ENCODE data around the gene POU2F1. TPM values are rescaled to one million over a fixed set of nuclear protein-coding genes. Genes with fewer than 3 reads are reported as not detected.
A peak's percentile ranks its signal among the peaks of the same experiment; 100 is the strongest.

The POU2F1 gene
- total and polyA plus RNA-seq, 2 experiments from 2014 or later, result 38.8 to 66.1 TPM

DNA sequence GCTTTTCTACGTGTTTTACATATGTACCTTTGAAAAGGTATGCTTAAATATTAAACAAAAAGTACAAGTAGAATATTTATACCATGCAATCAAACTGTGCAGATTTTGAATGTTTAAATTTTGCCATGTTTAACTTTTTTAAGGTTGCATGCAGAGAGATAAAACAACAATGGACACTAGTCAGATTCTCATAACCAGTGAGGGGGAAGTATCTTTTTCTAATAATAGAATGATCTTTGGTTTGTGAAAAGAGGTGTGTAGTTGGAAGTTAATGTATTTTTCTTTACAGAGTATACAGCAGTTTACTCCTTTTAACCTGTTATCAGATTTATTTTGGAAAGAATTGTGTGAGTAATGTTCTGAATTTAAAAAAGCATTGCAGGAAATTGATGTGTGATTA is 27.1 kb downstream of the POU2F1 start (continued):
- TF ChIP-seq, protein P1, sequence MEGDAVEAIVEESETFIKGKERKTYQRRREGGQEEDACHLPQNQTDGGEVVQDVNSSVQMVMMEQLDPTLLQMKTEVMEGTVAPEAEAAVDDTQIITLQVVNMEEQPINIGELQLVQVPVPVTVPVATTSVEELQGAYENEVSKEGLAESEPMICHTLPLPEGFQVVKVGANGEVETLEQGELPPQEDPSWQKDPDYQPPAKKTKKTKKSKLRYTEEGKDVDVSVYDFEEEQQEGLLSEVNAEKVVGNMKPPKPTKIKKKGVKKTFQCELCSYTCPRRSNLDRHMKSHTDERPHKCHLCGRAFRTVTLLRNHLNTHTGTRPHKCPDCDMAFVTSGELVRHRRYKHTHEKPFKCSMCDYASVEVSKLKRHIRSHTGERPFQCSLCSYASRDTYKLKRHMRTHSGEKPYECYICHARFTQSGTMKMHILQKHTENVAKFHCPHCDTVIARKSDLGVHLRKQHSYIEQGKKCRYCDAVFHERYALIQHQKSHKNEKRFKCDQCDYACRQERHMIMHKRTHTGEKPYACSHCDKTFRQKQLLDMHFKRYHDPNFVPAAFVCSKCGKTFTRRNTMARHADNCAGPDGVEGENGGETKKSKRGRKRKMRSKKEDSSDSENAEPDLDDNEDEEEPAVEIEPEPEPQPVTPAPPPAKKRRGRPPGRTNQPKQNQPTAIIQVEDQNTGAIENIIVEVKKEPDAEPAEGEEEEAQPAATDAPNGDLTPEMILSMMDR (conservative IDR thresholded peaks at IDR 0.05; ENCODE audit: low read depth in 2 of 2), result no peak
- TF ChIP-seq NANOG (IDR thresholded peaks at IDR 0.05; ENCODE audit: borderline replicate concordance) (no peak), EZH2phosphoT487 (IDR thresholded peaks at IDR 0.05; ENCODE audit: unreplicated experiment) (no peak)

DNA sequence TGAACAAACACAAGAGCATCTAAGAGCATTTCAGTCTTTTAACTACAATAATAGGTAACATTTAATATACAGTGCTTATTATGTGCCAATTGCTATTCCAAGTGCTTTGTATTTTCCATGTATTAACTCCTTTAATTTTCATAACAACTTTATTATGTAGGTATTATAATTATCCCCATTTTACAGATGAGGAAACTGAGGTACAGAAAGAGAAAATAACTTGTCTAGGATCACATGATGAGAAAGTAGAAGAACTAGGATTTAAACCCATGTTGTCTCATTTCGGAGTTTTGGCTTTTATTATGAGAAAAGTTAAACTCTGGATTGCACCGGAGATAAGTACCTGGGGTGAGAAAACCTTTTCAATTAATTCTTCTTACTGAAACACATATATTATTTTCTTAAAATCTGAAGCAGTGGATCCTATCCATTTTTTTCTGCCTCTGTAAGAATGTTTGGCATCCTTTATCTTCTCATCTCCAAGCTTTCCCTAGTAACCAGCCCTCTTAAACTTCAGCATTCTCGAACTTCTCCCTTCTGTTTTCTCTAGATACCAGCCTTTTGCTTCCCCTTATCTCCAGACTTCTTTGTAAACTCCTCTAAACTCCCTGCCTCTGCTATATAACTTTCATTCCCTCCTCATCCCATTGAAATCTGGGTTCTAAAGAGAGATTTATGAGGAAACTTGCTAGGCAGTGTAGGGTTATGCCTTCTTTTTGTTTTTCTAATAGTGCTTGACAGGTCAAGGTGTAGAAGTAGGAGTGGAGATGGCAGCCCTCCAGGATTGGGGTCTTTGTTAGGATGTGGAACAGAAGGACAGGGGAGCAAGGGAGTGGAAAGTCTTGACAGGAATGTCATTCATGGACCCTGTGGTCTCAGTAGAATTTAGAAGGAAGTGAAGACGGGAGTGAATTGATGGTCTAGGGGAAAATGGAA is 28.3 kb downstream of the POU2F1 start:
- Histone ChIP-seq H2AFZ (no peak overlapping the region), H3F3A (replicated peaks; ENCODE audit: low read depth) (no peaks in the 10 kb centered on the region), H3K4me2 (no peak overlapping the region), H3K27ac (ENCODE audit: low read depth) (peak overlapping the region; percentile 29; the same call in 1 of the 2 replicates), H3K4me1 (ENCODE audit: insufficient read depth) (peaks cover 4% of the 10 kb centered on the region), H3K27me3 (ENCODE audit: insufficient read depth) (no peaks in the 10 kb centered on the region), H3K36me3 (ENCODE audit: insufficient read depth) (no peaks in the 10 kb centered on the region), H4K20me1 (replicated peaks; ENCODE audit: insufficient read depth) (peaks cover 18% of the 10 kb centered on the region), H3K9me2 (ENCODE audit: insufficient read depth) (no peaks in the 10 kb centered on the region), H3K4me3 (no peak overlapping the region), H3K79me2 (replicated peaks; ENCODE audit: insufficient read depth) (peaks cover 100% of the 10 kb centered on the region)
- Mint-ChIP-seq H3K36me3 (ENCODE audit: low read depth) (peaks cover 9% of the 10 kb centered on the region), H3K9me3 (peaks cover 1% of the 10 kb centered on the region; the same call in 1 of the 3 replicates), H3K4me1 (peaks cover 23% of the 10 kb centered on the region), H3K27ac (no peak overlapping the region), H3K4me3 (no peak overlapping the region), H3K27me3 (ENCODE audit: insufficient read depth, low read depth, poor library complexity) (peaks cover 3% of the 10 kb centered on the region)
- no peak; the same call in 1 of the 3 replicates for ATAC-seq
- DNase-seq (ENCODE audit: low spot score), result no peak
- no peak for TF ChIP-seq CREB1 (CRISPR knock-in tag; IDR thresholded peaks at IDR 0.05; ENCODE audit: low read depth)
- TF ChIP-seq, protein P1 (conservative IDR thresholded peaks at IDR 0.05; ENCODE audit: low read depth in 2 of 2), result no peak
- no peak for TF ChIP-seq EZH2 (IDR thresholded peaks at IDR 0.05; ENCODE audit: low read depth, unreplicated experiment)
- TF ChIP-seq, protein P2, sequence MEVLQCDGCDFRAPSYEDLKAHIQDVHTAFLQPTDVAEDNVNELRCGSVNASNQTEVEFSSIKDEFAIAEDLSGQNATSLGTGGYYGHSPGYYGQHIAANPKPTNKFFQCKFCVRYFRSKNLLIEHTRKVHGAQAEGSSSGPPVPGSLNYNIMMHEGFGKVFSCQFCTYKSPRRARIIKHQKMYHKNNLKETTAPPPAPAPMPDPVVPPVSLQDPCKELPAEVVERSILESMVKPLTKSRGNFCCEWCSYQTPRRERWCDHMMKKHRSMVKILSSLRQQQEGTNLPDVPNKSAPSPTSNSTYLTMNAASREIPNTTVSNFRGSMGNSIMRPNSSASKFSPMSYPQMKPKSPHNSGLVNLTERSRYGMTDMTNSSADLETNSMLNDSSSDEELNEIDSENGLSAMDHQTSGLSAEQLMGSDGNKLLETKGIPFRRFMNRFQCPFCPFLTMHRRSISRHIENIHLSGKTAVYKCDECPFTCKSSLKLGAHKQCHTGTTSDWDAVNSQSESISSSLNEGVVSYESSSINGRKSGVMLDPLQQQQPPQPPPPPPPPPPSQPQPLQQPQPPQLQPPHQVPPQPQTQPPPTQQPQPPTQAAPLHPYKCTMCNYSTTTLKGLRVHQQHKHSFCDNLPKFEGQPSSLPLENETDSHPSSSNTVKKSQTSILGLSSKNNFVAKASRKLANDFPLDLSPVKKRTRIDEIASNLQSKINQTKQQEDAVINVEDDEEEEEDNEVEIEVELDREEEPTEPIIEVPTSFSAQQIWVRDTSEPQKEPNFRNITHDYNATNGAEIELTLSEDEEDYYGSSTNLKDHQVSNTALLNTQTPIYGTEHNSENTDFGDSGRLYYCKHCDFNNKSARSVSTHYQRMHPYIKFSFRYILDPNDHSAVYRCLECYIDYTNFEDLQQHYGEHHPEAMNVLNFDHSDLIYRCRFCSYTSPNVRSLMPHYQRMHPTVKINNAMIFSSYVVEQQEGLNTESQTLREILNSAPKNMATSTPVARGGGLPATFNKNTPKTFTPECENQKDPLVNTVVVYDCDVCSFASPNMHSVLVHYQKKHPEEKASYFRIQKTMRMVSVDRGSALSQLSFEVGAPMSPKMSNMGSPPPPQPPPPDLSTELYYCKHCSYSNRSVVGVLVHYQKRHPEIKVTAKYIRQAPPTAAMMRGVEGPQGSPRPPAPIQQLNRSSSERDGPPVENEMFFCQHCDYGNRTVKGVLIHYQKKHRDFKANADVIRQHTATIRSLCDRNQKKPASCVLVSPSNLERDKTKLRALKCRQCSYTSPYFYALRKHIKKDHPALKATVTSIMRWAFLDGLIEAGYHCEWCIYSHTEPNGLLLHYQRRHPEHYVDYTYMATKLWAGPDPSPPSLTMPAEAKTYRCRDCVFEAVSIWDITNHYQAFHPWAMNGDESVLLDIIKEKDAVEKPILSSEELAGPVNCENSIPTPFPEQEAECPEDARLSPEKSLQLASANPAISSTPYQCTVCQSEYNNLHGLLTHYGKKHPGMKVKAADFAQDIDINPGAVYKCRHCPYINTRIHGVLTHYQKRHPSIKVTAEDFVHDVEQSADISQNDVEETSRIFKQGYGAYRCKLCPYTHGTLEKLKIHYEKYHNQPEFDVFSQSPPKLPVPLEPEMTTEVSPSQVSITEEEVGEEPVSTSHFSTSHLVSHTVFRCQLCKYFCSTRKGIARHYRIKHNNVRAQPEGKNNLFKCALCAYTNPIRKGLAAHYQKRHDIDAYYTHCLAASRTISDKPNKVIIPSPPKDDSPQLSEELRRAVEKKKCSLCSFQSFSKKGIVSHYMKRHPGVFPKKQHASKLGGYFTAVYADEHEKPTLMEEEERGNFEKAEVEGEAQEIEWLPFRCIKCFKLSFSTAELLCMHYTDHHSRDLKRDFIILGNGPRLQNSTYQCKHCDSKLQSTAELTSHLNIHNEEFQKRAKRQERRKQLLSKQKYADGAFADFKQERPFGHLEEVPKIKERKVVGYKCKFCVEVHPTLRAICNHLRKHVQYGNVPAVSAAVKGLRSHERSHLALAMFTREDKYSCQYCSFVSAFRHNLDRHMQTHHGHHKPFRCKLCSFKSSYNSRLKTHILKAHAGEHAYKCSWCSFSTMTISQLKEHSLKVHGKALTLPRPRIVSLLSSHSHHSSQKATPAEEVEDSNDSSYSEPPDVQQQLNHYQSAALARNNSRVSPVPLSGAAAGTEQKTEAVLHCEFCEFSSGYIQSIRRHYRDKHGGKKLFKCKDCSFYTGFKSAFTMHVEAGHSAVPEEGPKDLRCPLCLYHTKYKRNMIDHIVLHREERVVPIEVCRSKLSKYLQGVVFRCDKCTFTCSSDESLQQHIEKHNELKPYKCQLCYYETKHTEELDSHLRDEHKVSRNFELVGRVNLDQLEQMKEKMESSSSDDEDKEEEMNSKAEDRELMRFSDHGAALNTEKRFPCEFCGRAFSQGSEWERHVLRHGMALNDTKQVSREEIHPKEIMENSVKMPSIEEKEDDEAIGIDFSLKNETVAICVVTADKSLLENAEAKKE (CRISPR knock-in tag; IDR thresholded peaks at IDR 0.05), result no peak
- TF ChIP-seq, protein P3, sequence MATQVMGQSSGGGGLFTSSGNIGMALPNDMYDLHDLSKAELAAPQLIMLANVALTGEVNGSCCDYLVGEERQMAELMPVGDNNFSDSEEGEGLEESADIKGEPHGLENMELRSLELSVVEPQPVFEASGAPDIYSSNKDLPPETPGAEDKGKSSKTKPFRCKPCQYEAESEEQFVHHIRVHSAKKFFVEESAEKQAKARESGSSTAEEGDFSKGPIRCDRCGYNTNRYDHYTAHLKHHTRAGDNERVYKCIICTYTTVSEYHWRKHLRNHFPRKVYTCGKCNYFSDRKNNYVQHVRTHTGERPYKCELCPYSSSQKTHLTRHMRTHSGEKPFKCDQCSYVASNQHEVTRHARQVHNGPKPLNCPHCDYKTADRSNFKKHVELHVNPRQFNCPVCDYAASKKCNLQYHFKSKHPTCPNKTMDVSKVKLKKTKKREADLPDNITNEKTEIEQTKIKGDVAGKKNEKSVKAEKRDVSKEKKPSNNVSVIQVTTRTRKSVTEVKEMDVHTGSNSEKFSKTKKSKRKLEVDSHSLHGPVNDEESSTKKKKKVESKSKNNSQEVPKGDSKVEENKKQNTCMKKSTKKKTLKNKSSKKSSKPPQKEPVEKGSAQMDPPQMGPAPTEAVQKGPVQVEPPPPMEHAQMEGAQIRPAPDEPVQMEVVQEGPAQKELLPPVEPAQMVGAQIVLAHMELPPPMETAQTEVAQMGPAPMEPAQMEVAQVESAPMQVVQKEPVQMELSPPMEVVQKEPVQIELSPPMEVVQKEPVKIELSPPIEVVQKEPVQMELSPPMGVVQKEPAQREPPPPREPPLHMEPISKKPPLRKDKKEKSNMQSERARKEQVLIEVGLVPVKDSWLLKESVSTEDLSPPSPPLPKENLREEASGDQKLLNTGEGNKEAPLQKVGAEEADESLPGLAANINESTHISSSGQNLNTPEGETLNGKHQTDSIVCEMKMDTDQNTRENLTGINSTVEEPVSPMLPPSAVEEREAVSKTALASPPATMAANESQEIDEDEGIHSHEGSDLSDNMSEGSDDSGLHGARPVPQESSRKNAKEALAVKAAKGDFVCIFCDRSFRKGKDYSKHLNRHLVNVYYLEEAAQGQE (IDR thresholded peaks at IDR 0.05; ENCODE audit: unreplicated experiment), result no peak
- no peak for TF ChIP-seq POLR2AphosphoS5 (IDR thresholded peaks at IDR 0.05; ENCODE audit: low read depth)
- no peak for TF ChIP-seq ZNF114 (CRISPR knock-in tag; IDR thresholded peaks at IDR 0.05)
